DMS 273 (cell line): ENCODE measurements around the gene CCL5.

Experiments
- DNase-seq: peaks from one replicate; lab custom pipeline; 2025; ENCODE audit not compliant: unreplicated experiment; lab: John Stamatoyannopoulos, UW

Gene CCL5

GRCh38 chr17:35868737-35869136, 11.4 kb downstream of the CCL5 start, which contains the start of gene HEATR9:
Gene HEATR9 (minus strand): TSS chr17:35868891. CDS start chr17:35868742, 149 bp downstream.
- DNase-seq, result no peak

- DNase-seq, result no peak
Measured at GRCh38 chr17:35867574-35867973, 12.6 kb downstream of the CCL5 start.

- no peak for DNase-seq
Measured at GRCh38 chr17:35866341-35866950, 13.7 kb downstream of the CCL5 start.

- peak; percentile 11 for DNase-seq
Measured at GRCh38 chr17:35865412-35866340, 14.5 kb downstream of the CCL5 start.

GRCh38 chr17:35864853-35865252, 15.3 kb downstream of the CCL5 start:
- DNase-seq, result no peak

- no peak for DNase-seq
Measured at GRCh38 chr17:35856603-35857002, 23.6 kb downstream of the CCL5 start.

- no peak for DNase-seq
Measured at GRCh38 chr17:35855965-35856364, 24.2 kb downstream of the CCL5 start.

- DNase-seq, result peak; percentile 82
Measured at GRCh38 chr17:35849469-35850348, 30.5 kb downstream of the CCL5 start.

GRCh38 chr17:35847633-35848373, 32.4 kb downstream of the CCL5 start:
- DNase-seq, result no peak

GRCh38 chr17:35847006-35847405, 33.2 kb downstream of the CCL5 start:
- DNase-seq, result no peak

GRCh38 chr17:35846055-35846809, 33.9 kb downstream of the CCL5 start:
- no peak for DNase-seq

- DNase-seq, result no peak
Measured at GRCh38 chr17:35844547-35844946, 35.6 kb downstream of the CCL5 start.

- DNase-seq, result no peak
Measured at GRCh38 chr17:35843698-35844097, 36.5 kb downstream of the CCL5 start.

GRCh38 chr17:35842239-35842638, 37.9 kb downstream of the CCL5 start:
- DNase-seq, result no peak

GRCh38 chr17:35841505-35841904, 38.7 kb downstream of the CCL5 start:
- no peak for DNase-seq

GRCh38 chr17:35841101-35841500, 39.1 kb downstream of the CCL5 start:
- DNase-seq, result no peak

- no peak for DNase-seq
Measured at GRCh38 chr17:35825206-35825605, 55.0 kb downstream of the CCL5 start.
